K562 (cell line): ENCODE results near the gene GLB1L.

ENCODE experiments used
- CHD2 ChIP-seq: IDR thresholded peaks from 2 replicates; pipeline ENCODE4 v1.6.1; 2011; ENCODE audit warnings: low read depth, low read length
- EHMT2 ChIP-seq: fragments of 450-650 bp; IDR thresholded peaks from 2 replicates; pipeline ENCODE4 v1.6.1; 2018; ENCODE audit warnings: antibody characterized with exemption
- PHF20 ChIP-seq: fragments of 450-650 bp; IDR thresholded peaks from 2 replicates; pipeline ENCODE4 v1.6.1; 2018; ENCODE audit not compliant: partially characterized antibody
- POLR2A ChIP-seq: fragments of 450-650 bp; conservative IDR thresholded peaks from 2 replicates; pipeline ENCODE4 v1.6.1; 2016
- ZNF23 ChIP-seq: fragments of 250-450 bp; sonication (Bioruptor Pico); IDR thresholded peaks from 2 replicates; pipeline ENCODE4 v1.4.0; 2020; ENCODE audit warnings: mild to moderate bottlenecking
- TF ChIP-seq, protein P1 (sequence below): fragments of 250-450 bp; sonication (Bioruptor Pico); IDR thresholded peaks from 2 replicates; pipeline ENCODE4 v1.4.0; 2020; ENCODE audit warnings: mild to moderate bottlenecking, moderate library complexity
- TF ChIP-seq, protein P2 (sequence below), 3 experiments: IDR thresholded peaks in 2 of 3; conservative IDR thresholded peaks in 1 of 3; 2 replicates each; pipeline ENCODE4 v1.5.1; 2011 to 2012; ENCODE audit warnings: low read length in 3 of 3, mild to moderate bottlenecking in 3 of 3, control low read depth in 2 of 3, improper control_type of control experiment in 1 of 3, inconsistent platforms in 1 of 3, low read depth in 1 of 3, mixed read lengths in 1 of 3, moderate library complexity in 1 of 3; ENCODE audit not compliant: insufficient read depth in 2 of 3
- TF ChIP-seq, protein P3 (sequence below), 2 experiments: fragments of 450-650 bp in 1 of 2; IDR thresholded peaks; 2 replicates each; pipeline ENCODE4 v1.6.1; 2011 to 2017; ENCODE audit warnings: low read depth in 2 of 2, antibody characterized with exemption in 1 of 2, borderline replicate concordance in 1 of 2, low read length in 1 of 2, mild to moderate bottlenecking in 1 of 2, mixed read lengths in 1 of 2; ENCODE audit not compliant: control insufficient read depth in 1 of 2

DNA sequence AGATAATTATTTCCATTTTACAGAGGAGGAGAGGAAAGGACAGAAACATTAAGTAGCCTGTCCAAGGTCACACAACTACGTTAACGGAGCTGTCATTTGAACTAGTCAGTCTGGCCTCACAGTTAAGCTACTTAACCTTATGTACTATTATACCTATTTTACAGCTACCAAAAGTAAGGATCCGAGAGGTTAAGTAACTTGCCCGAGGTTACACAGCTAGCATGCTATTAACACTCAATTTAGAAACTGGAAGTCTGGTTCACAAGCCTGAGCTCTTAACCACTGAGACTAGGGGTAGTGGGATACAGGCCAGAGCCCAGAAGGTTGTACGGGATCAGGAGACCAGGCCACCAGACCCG, 476 bp downstream of the GLB1L start:
- TF ChIP-seq POLR2A: no peak
- TF ChIP-seq PHF20: no peak
- TF ChIP-seq, protein P1, sequence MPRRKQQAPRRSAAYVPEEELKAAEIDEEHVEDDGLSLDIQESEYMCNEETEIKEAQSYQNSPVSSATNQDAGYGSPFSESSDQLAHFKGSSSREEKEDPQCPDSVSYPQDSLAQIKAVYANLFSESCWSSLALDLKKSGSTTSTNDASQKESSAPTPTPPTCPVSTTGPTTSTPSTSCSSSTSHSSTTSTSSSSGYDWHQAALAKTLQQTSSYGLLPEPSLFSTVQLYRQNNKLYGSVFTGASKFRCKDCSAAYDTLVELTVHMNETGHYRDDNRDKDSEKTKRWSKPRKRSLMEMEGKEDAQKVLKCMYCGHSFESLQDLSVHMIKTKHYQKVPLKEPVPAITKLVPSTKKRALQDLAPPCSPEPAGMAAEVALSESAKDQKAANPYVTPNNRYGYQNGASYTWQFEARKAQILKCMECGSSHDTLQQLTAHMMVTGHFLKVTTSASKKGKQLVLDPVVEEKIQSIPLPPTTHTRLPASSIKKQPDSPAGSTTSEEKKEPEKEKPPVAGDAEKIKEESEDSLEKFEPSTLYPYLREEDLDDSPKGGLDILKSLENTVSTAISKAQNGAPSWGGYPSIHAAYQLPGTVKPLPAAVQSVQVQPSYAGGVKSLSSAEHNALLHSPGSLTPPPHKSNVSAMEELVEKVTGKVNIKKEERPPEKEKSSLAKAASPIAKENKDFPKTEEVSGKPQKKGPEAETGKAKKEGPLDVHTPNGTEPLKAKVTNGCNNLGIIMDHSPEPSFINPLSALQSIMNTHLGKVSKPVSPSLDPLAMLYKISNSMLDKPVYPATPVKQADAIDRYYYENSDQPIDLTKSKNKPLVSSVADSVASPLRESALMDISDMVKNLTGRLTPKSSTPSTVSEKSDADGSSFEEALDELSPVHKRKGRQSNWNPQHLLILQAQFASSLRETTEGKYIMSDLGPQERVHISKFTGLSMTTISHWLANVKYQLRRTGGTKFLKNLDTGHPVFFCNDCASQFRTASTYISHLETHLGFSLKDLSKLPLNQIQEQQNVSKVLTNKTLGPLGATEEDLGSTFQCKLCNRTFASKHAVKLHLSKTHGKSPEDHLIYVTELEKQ: no peak
- no peak for TF ChIP-seq EHMT2
- TF ChIP-seq ZNF23: no peak
- TF ChIP-seq, protein P2, sequence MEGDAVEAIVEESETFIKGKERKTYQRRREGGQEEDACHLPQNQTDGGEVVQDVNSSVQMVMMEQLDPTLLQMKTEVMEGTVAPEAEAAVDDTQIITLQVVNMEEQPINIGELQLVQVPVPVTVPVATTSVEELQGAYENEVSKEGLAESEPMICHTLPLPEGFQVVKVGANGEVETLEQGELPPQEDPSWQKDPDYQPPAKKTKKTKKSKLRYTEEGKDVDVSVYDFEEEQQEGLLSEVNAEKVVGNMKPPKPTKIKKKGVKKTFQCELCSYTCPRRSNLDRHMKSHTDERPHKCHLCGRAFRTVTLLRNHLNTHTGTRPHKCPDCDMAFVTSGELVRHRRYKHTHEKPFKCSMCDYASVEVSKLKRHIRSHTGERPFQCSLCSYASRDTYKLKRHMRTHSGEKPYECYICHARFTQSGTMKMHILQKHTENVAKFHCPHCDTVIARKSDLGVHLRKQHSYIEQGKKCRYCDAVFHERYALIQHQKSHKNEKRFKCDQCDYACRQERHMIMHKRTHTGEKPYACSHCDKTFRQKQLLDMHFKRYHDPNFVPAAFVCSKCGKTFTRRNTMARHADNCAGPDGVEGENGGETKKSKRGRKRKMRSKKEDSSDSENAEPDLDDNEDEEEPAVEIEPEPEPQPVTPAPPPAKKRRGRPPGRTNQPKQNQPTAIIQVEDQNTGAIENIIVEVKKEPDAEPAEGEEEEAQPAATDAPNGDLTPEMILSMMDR (IDR thresholded peaks at IDR 0.05 in 2 of 3, conservative IDR thresholded peaks at IDR 0.05 in 1 of 3; ENCODE audit: insufficient read depth in 2 of 3, low read depth in 1 of 3, low read length in 3 of 3): no peak
- TF ChIP-seq, protein P3, sequence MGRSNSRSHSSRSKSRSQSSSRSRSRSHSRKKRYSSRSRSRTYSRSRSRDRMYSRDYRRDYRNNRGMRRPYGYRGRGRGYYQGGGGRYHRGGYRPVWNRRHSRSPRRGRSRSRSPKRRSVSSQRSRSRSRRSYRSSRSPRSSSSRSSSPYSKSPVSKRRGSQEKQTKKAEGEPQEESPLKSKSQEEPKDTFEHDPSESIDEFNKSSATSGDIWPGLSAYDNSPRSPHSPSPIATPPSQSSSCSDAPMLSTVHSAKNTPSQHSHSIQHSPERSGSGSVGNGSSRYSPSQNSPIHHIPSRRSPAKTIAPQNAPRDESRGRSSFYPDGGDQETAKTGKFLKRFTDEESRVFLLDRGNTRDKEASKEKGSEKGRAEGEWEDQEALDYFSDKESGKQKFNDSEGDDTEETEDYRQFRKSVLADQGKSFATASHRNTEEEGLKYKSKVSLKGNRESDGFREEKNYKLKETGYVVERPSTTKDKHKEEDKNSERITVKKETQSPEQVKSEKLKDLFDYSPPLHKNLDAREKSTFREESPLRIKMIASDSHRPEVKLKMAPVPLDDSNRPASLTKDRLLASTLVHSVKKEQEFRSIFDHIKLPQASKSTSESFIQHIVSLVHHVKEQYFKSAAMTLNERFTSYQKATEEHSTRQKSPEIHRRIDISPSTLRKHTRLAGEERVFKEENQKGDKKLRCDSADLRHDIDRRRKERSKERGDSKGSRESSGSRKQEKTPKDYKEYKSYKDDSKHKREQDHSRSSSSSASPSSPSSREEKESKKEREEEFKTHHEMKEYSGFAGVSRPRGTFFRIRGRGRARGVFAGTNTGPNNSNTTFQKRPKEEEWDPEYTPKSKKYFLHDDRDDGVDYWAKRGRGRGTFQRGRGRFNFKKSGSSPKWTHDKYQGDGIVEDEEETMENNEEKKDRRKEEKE (IDR thresholded peaks at IDR 0.05; ENCODE audit: borderline replicate concordance in 1 of 2, control insufficient read depth in 1 of 2, low read depth in 2 of 2, low read length in 1 of 2): no peak
- TF ChIP-seq CHD2: no peak
